ENCODE results near the gene CCNF.
A peak's percentile ranks its signal among the peaks of the same experiment; 100 is the strongest.

DNA sequence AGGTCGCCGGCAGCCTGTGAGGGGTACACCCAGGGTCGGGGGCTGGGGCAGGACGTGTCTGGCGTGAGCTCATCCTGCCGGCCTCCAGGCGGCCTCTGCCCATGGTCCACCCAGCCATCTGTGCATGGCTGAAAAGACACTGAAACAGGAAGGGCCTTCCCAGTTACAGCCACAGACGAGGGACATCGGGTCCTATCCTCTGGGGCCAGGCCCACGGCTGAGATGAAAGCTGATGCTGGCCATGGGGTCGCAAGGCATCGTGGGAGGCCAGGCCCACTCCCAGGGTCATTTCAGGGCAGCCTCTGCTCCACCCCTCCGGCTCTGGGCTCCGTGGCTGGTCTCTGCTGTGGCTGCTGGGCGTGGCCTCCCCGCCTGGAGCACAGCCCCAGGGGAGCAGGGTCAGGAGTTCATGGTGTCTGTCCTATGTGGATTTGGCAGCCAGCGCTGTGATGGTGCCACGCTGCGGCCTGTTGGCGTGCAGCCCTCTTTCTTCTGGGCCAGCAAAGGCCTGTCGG, 67.9 kb downstream of the CCNF start:
- TF ChIP-seq, protein P1, sequence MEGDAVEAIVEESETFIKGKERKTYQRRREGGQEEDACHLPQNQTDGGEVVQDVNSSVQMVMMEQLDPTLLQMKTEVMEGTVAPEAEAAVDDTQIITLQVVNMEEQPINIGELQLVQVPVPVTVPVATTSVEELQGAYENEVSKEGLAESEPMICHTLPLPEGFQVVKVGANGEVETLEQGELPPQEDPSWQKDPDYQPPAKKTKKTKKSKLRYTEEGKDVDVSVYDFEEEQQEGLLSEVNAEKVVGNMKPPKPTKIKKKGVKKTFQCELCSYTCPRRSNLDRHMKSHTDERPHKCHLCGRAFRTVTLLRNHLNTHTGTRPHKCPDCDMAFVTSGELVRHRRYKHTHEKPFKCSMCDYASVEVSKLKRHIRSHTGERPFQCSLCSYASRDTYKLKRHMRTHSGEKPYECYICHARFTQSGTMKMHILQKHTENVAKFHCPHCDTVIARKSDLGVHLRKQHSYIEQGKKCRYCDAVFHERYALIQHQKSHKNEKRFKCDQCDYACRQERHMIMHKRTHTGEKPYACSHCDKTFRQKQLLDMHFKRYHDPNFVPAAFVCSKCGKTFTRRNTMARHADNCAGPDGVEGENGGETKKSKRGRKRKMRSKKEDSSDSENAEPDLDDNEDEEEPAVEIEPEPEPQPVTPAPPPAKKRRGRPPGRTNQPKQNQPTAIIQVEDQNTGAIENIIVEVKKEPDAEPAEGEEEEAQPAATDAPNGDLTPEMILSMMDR (IDR thresholded peaks at IDR 0.05) = peak in 2 of 12 donors; percentile 11 to 29
- TF ChIP-seq POLR2A (IDR thresholded peaks at IDR 0.05) = no peak

Measured in heart left ventricle (tissue), 13 donors.